ENCODE measurements around the gene LRFN5. TPM values are rescaled to one million over a fixed set of nuclear protein-coding genes. Genes with fewer than 3 reads are reported as not detected.

Gene LRFN5
- total and polyA plus RNA-seq, 9 of the 15 experiments (the other 6 are each of a cell fraction or from before 2014, with no cell fraction given), result 0.01 to 0.27 (median 0.09) TPM; not detected in 1

DNA sequence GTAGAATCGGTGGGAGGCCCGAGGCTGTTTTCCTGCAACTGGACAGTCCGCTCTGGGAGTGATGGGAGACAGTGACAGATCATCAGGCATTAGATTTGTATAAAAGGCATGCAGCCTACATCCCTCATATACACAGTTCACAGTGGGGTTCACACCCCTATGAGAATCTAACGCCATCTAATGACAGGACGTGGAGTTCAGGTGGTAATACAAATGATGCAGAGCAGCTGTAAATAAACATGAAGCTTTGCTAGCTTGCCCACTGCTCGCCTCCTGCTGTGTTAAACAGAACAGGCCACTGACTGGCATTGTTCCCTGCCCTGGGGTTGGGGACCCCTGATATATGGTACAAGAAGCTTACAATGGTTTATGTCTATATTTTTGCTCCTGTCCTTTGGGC, 179.0 kb downstream of the LRFN5 start:
- intact Hi-C loops (cut with micrococcal nuclease), result no loop called here
- in situ Hi-C loops (cut with MboI), result no loop called here
- no peak for TF ChIP-seq ZNF444 (CRISPR knock-in tag; IDR thresholded peaks at IDR 0.05)
- no peak for TF ChIP-seq TSC22D4 (tag; IDR thresholded peaks at IDR 0.05)
- TF ChIP-seq U2AF1 (optimal IDR thresholded peaks at IDR 0.05; ENCODE audit: low read depth, low read length), result no peak
- TF ChIP-seq ELK3 (CRISPR knock-in tag; IDR thresholded peaks at IDR 0.05), result no peak
- no peak for TF ChIP-seq SIN3A (IDR thresholded peaks at IDR 0.05; ENCODE audit: borderline replicate concordance in 2 of 2, control insufficient read depth in 1 of 2, low read depth in 2 of 2, low read length in 2 of 2)
- no peak for TF ChIP-seq ZEB2 (IDR thresholded peaks at IDR 0.05)
- no peak for TF ChIP-seq MAX (CRISPR knock-in tag; IDR thresholded peaks at IDR 0.05)
- no peak for TF ChIP-seq ZFP91 (CRISPR knock-in tag; IDR thresholded peaks at IDR 0.05)
- TF ChIP-seq CBFA2T2 (conservative IDR thresholded peaks at IDR 0.05), result no peak
- TF ChIP-seq NBN (IDR thresholded peaks at IDR 0.05; ENCODE audit: low read depth), result no peak
- no peak for TF ChIP-seq SAP30 (IDR thresholded peaks at IDR 0.05; ENCODE audit: borderline replicate concordance, insufficient read depth, low read depth, low read length, poor library complexity, severe bottlenecking)
- TF ChIP-seq CBX3 (IDR thresholded peaks at IDR 0.05; ENCODE audit: borderline replicate concordance in 1 of 2, low read length in 2 of 2), result no peak
- TF ChIP-seq MEF2D (tag; conservative IDR thresholded peaks at IDR 0.05; ENCODE audit: low read depth), result no peak
- TF ChIP-seq, protein P1, sequence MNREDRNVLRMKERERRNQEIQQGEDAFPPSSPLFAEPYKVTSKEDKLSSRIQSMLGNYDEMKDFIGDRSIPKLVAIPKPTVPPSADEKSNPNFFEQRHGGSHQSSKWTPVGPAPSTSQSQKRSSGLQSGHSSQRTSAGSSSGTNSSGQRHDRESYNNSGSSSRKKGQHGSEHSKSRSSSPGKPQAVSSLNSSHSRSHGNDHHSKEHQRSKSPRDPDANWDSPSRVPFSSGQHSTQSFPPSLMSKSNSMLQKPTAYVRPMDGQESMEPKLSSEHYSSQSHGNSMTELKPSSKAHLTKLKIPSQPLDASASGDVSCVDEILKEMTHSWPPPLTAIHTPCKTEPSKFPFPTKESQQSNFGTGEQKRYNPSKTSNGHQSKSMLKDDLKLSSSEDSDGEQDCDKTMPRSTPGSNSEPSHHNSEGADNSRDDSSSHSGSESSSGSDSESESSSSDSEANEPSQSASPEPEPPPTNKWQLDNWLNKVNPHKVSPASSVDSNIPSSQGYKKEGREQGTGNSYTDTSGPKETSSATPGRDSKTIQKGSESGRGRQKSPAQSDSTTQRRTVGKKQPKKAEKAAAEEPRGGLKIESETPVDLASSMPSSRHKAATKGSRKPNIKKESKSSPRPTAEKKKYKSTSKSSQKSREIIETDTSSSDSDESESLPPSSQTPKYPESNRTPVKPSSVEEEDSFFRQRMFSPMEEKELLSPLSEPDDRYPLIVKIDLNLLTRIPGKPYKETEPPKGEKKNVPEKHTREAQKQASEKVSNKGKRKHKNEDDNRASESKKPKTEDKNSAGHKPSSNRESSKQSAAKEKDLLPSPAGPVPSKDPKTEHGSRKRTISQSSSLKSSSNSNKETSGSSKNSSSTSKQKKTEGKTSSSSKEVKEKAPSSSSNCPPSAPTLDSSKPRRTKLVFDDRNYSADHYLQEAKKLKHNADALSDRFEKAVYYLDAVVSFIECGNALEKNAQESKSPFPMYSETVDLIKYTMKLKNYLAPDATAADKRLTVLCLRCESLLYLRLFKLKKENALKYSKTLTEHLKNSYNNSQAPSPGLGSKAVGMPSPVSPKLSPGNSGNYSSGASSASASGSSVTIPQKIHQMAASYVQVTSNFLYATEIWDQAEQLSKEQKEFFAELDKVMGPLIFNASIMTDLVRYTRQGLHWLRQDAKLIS (CRISPR knock-in tag; IDR thresholded peaks at IDR 0.05), result no peak
- no peak for TF ChIP-seq ZNF197 (CRISPR knock-in tag; IDR thresholded peaks at IDR 0.05; ENCODE audit: low read depth)

More for the DNA sequence above, 179.0 kb downstream of the LRFN5 start:
- no peak overlapping the region for H3K4me3 ChIP-seq
- ChIA-PET POLR2A (no interaction called here), CTCF (ENCODE audit: low intra/inter-chr PET ratio) (no interaction called here)
- H3K79me2 ChIP-seq (ENCODE audit: control insufficient read depth, insufficient read depth, low read length), result no peaks in the 10 kb centered on the region
- no peak overlapping the region for H3K27ac ChIP-seq (ENCODE audit: extremely low read depth, low read depth, low read length)
- no peak overlapping the region for H3K9ac ChIP-seq (ENCODE audit: insufficient read depth in 1 of 2, low read depth in 2 of 2, low read length in 2 of 2)
- WGBS (ENCODE audit: insufficient coverage, low coverage, missing lambda C conversion rate), result 0% methylated on average over 6 of the region's 6 CpGs
- ATAC-seq, result no peak
- H3K9me1 ChIP-seq (ENCODE audit: control insufficient read depth, insufficient read depth, low read length), result no peaks in the 10 kb centered on the region
- no peak for DNase-seq (ENCODE audit: extremely low read depth in 1 of 4, low spot score in 3 of 4)
- H3K4me2 ChIP-seq (ENCODE audit: insufficient read depth, low read length), result no peak overlapping the region
- no peaks in the 10 kb centered on the region for H3K4me1 ChIP-seq (replicated peaks in 1 of 2; ENCODE audit: control insufficient read depth in 2 of 2, insufficient read depth in 2 of 2, low read length in 2 of 2)
- no peak overlapping the region for H2AFZ ChIP-seq (ENCODE audit: low read depth, low read length)
- FAIRE-seq, result no peak
- no peaks in the 10 kb centered on the region for H3K27me3 ChIP-seq (ENCODE audit: control insufficient read depth in 2 of 2, insufficient read depth in 2 of 2, low read length in 2 of 2)
- no peaks in the 10 kb centered on the region for H3K36me3 ChIP-seq (ENCODE audit: control insufficient read depth, insufficient read depth, low read length)
- no TSS peak for BruUV-seq (replicated peaks)
- H3K9me3 ChIP-seq (replicated peaks; ENCODE audit: control insufficient read depth, insufficient read depth, low read depth, low read length), result no peaks in the 10 kb centered on the region
- no peaks in the 10 kb centered on the region for H4K20me1 ChIP-seq (replicated peaks; ENCODE audit: control insufficient read depth, insufficient read depth, low read length)

Measured in K562 (cell line).